Ovary (tissue), 3 donors: ENCODE measurements around the gene VIPAS39.

Experiments used
- EP300 ChIP-seq: sonication (generic); formaldehyde crosslinking; IDR thresholded peaks from one replicate; pipeline ENCODE4 v1.6.1; 2017; ENCODE audit warnings: antibody characterized with exemption
- POLR2A ChIP-seq: fragments of 450-650 bp; IDR thresholded peaks from one replicate; pipeline ENCODE4 v1.6.1; 2017; ENCODE audit warnings: antibody characterized with exemption, mild to moderate bottlenecking, moderate library complexity
- TF ChIP-seq, protein P1 (sequence below), 3 donors: fragments of 450-650 bp in 2 of 3; fragments of 200-600 bp in 1 of 3; IDR thresholded peaks; one replicate each; pipeline versions ENCODE4 v1.5.1 to v1.8.0; 2016 to 2022; ENCODE audit warnings: antibody characterized with exemption in 3 of 3, mild to moderate bottlenecking in 1 of 3
- donor health status: DM: no; HTN: no; CAD: no.

GRCh38 chr14:77442196-77442595, 15.2 kb downstream of the VIPAS39 start:
- TF ChIP-seq, protein P1, sequence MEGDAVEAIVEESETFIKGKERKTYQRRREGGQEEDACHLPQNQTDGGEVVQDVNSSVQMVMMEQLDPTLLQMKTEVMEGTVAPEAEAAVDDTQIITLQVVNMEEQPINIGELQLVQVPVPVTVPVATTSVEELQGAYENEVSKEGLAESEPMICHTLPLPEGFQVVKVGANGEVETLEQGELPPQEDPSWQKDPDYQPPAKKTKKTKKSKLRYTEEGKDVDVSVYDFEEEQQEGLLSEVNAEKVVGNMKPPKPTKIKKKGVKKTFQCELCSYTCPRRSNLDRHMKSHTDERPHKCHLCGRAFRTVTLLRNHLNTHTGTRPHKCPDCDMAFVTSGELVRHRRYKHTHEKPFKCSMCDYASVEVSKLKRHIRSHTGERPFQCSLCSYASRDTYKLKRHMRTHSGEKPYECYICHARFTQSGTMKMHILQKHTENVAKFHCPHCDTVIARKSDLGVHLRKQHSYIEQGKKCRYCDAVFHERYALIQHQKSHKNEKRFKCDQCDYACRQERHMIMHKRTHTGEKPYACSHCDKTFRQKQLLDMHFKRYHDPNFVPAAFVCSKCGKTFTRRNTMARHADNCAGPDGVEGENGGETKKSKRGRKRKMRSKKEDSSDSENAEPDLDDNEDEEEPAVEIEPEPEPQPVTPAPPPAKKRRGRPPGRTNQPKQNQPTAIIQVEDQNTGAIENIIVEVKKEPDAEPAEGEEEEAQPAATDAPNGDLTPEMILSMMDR (IDR thresholded peaks at IDR 0.05): no peak
- TF ChIP-seq POLR2A (no peak), EP300 (no peak)
